ENCODE results near the gene HNRNPH1. TPM values are rescaled to one million over a fixed set of nuclear protein-coding genes. Genes with fewer than 3 reads are reported as not detected.
"Not testable (repeated sequence)": the region's sequence is repeated elsewhere in the genome, so short reads cannot be mapped to it uniquely, and the experiment has no call there.

HNRNPH1 gene
- total RNA-seq, 2 experiments from 2014 or later: 634 to 659 TPM

DNA sequence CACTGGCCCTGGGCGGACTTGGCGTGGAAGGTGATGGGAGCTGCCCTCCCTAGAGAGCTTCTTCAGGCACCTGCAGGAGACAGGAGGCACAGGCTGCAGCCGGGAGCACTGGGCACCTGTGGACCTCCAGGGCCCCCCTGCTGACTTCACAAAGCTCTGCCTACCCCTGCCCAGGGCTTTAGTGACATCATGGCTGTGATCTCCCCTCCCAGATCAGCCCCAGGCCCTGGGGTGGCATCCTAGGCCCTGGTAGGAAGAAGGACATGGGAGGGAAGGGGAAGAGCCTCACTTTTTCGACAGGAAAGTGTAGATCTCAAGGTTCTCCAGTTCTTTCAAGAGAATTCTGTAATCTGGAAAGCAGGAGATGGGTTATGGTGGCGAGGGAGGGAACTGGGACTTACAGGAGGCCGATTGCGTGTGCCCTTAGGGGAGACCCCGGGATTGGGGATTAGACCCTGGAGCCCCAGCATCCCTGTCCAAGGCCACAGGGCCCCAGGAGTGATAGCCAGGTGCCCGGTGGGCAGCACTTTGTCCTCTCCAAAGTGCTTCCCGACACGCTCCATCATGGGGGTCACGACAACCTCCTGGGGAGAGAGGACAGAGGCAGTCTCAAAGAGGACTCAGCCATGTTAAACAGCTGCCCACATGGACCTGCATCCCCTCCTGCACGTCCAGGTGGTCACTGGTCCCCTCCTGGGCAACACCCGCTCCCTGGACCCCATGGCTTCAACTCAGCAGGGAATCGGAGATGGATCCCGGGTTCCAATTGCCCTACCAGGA lies 19.9 kb upstream of the HNRNPH1 start:
- H3K27me3 Mint-ChIP-seq; H3K27ac Mint-ChIP-seq; intact Hi-C loops (cut with DNase I, micrococcal nuclease); POLR2A ChIA-PET; DNase-seq; H3K9me3 Mint-ChIP-seq (ENCODE audit: low read depth); H3K36me3 Mint-ChIP-seq (ENCODE audit: low read depth); H3K4me1 Mint-ChIP-seq; ATAC-seq; H3K4me3 Mint-ChIP-seq: not testable (repeated sequence)
- CTCF ChIA-PET: interaction anchor here (0.6 kb wide), 1 partner anchor 38 kb away, joined by 3 read pairs; no protein-coding TSS in a partner anchor

DNA sequence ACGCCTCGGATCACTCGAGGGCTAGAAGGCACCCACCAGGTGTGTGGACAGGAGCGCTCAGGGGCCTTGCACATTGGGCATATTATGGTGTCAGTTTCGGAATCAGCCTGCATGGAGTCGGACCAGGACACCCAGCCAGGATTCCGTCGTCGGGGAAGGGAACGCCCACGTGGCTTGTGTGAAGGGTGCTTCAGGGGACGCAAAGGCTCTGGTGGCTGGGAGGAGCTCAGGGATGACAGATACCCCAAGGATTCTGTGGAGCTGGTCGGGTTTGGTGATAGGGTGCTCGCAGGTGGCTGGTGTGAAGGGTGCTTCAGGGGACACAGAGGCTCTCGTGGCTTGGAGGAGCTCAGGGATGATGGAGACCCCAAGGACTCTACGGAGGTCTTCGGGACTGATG lies 19.2 kb upstream of the HNRNPH1 start:
- DNase-seq; H3K27me3 Mint-ChIP-seq; POLR2A ChIA-PET; H3K36me3 Mint-ChIP-seq (ENCODE audit: low read depth); H3K9me3 Mint-ChIP-seq (ENCODE audit: low read depth); H3K4me1 Mint-ChIP-seq; H3K4me3 Mint-ChIP-seq; H3K27ac Mint-ChIP-seq; ATAC-seq; CTCF ChIA-PET; intact Hi-C loops (cut with DNase I, micrococcal nuclease): not testable (repeated sequence)

DNA sequence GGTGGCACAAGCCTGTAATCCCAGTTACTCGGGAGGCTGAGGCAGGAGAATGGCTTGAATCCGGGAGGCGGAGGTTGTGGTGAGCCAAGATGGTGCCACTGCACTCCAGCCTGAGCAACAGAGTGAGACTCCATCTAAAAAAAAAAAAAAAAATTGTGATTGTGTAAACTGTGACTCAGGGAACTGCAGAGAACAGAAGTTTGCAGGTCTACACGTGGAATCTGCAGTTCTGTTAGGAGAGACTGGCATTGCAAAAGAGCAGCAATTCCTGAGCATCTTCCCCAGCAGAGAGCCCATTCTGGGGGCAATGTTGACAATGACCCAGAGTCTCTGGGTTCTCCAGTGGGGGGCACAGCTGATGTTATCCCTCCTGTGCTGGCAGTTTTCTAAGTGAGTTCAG lies 18.3 kb upstream of the HNRNPH1 start:
- CTCF ChIA-PET; intact Hi-C loops (cut with DNase I, micrococcal nuclease); H3K4me3 Mint-ChIP-seq: not testable (repeated sequence)

GRCh38 chr5:179639296-179639695 lies 15.8 kb upstream of the HNRNPH1 start:
- CTCF ChIA-PET; H3K9me3 Mint-ChIP-seq (ENCODE audit: low read depth): not testable (repeated sequence)

More for the DNA sequence above, 18.3 kb upstream of the HNRNPH1 start:
- H3K27ac Mint-ChIP-seq; ATAC-seq; DNase-seq; H3K36me3 Mint-ChIP-seq (ENCODE audit: low read depth); POLR2A ChIA-PET; H3K4me1 Mint-ChIP-seq; H3K27me3 Mint-ChIP-seq; H3K9me3 Mint-ChIP-seq (ENCODE audit: low read depth): not testable (repeated sequence)

DNA sequence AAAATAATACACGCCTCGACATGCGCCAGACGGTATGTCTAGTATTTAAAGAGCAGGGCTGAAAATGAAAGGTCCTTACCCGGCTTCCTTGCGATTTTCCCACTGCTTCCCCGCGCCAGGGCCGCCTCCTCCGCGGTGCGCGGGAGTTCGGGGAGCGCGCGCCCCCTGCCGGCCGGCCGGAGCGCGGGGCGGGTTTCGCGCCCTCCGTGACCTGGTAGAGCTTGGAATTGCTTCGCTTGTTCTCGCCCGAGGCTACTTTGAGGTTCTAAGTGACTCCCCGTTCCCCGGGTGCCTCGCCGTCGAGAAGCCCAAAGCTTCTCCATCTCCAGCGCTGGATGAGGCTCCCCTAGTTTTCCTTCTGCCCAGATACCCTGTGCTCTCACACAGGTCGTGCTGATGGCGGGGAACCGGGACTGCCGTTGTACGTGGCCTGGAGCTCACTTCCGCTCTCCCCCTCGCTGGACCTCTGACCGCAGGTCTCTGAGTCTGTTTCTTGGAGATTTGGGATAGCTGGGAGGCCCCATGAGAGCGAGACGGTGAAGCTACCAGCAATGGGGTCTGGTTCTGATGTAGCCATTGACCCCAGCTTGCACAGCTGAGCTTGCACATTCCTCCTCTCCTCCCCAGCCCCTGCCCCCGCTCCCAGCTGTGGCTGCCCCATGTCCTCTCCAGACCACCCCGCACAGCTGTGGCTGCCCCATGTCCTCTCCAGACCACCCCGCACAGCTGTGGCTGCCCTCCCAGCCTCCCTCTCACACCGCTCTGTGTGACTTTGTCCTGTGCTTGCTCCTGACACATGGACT lies 11.1 kb upstream of the HNRNPH1 start:
- DNase-seq: peak; percentile 41
- H3K27me3 Mint-ChIP-seq; H3K27ac Mint-ChIP-seq; POLR2A ChIA-PET; intact Hi-C loops (cut with DNase I, micrococcal nuclease); H3K36me3 Mint-ChIP-seq (ENCODE audit: low read depth); H3K9me3 Mint-ChIP-seq (ENCODE audit: low read depth); H3K4me3 Mint-ChIP-seq; H3K4me1 Mint-ChIP-seq; CTCF ChIA-PET: not testable (repeated sequence)
- ATAC-seq: peak; percentile 94

More at GRCh38 chr5:179639296-179639695, 15.8 kb upstream of the HNRNPH1 start:
- H3K36me3 Mint-ChIP-seq (ENCODE audit: low read depth); ATAC-seq; H3K4me3 Mint-ChIP-seq; H3K4me1 Mint-ChIP-seq; H3K27me3 Mint-ChIP-seq; H3K27ac Mint-ChIP-seq; DNase-seq: not testable (repeated sequence)
- POLR2A ChIA-PET: interaction anchor here (1.3 kb wide), 1 partner anchor 16 kb away, joined by 4 read pairs; the partner anchor contains the start of gene HNRNPH1
- intact Hi-C loops (cut with DNase I, micrococcal nuclease): loop anchor here in 1 of 2 experiments (2.0 kb wide), 1 partner anchor 20 kb away; no protein-coding TSS in a partner anchor

- H3K36me3 Mint-ChIP-seq (ENCODE audit: low read depth); intact Hi-C loops (cut with DNase I, micrococcal nuclease); H3K27ac Mint-ChIP-seq; H3K9me3 Mint-ChIP-seq (ENCODE audit: low read depth); DNase-seq; H3K4me1 Mint-ChIP-seq; H3K27me3 Mint-ChIP-seq; ATAC-seq: not testable (repeated sequence)
- CTCF ChIA-PET: interaction anchor here (0.6 kb wide), 2 partner anchors 11 to 84 kb away, joined by 3 read pairs; no protein-coding TSS in a partner anchor
- peak overlapping the region; percentile 53 for H3K4me3 Mint-ChIP-seq
- POLR2A ChIA-PET: interaction anchor here (0.6 to 1.3 kb wide), 2 partner anchors 10 to 25 kb away, joined by 3 to 5 read pairs; partner anchors contain the start of gene HNRNPH1
These were observed 10.3 kb upstream of the HNRNPH1 start for GRCh38 chr5:179633501-179634369.

DNA sequence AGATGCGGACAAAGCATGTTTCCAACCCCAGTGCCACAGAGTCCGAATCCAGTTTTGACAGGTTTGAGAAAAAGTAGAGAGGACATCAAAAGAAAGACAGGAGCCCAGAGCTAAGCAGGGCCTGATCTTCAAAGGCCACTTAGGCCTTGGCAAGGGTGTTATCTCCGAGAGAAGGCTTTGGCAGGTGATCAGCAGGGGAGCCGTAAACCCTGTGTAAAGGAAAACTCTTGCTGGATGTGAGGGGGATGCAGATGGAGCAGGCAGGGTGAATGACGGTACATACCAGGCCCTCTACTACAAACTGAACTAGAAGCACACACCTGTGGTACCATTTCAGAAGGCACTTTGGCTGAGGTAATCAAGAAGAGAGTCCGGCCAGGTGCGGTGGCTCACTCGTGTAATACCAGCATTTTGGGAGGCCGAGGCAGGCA lies 1.4 kb upstream of the HNRNPH1 start:
- ChIA-PET CTCF (interaction anchor here (0.6 to 1.2 kb wide), 2 partner anchors 44 to 66 kb away, joined by 3 read pairs; no protein-coding TSS in a partner anchor), POLR2A (interaction anchor here (1.4 to 4.5 kb wide), 3 partner anchors 12 to 74 kb away, joined by 6 to 59 read pairs (median 7); partner anchors contain the start of gene RUFY1)
- ATAC-seq (no peak), DNase-seq (no peak)
- Mint-ChIP-seq H3K36me3 (ENCODE audit: low read depth) (peaks cover 37% of the 10 kb centered on the region), H3K27ac (peak overlapping the region; percentile 100), H3K27me3 (no peaks in the 10 kb centered on the region), H3K4me3 (peak overlapping the region; percentile 94), H3K4me1 (peaks cover 27% of the 10 kb centered on the region), H3K9me3 (ENCODE audit: low read depth) (no peaks in the 10 kb centered on the region)
- intact Hi-C loops (cut with DNase I, micrococcal nuclease): loop anchor here (2.0 to 10.0 kb wide), 8 partner anchors 14 to 1620 kb away; partner anchors contain the start of genes MGAT4B (in 1 of the 2), RACK1 (in 1 of the 2), RNF130 (in 1 of the 2) and SQSTM1 (in 1 of the 2)

DNA sequence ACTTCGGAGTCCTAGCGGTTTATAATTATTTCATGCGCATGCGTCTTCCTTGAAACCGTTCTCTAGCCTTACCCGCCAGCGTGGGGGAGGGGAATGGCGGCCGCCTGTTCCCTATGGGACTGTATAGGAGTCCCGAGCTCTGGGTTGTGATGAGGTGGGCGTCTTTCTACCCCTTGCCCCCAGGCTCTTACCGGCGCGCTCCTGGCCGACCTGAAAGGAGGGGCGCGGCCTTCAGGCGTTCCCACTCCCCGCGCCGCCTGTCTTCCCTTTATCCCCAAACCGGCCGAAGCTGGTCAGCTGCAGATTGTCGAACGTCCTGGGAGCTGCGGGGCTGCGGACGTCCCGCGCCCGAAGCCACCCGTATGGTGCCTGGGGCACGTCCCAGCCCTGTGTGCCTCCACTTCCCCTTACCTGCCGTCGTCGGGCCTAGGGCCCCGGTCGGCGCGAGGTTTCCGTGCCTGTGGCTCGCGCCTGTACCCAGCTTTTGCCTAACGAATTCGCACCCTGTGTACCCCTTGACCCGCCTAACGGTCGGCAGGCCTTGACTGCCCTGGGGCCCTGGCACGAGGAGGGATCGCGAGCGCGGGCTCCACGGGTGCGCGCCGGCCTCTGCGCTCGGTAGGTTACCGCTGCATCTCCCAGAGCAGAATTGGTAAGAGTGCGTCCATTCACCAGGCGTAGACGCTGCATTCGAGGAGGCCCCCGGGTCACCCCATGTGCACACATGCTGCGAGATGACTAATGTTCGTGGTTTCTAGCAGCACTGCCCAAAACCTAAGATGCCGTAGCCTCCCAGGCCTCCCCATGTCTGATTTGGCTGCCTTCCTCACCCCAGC lies 653 bp upstream of the HNRNPH1 start:
- DNase-seq (peak; percentile 79), ATAC-seq (peak; percentile 45)
- CTCF ChIA-PET: interaction anchor here (0.6 to 1.5 kb wide), 12 partner anchors 8 to 999 kb away, joined by 3 to 5 read pairs (median 3); no protein-coding TSS in a partner anchor
- H3K27ac Mint-ChIP-seq: peak overlapping the region; percentile 100
- POLR2A ChIA-PET: interaction anchor here (0.6 to 4.5 kb wide), 25 partner anchors 9 to 1471 kb away, joined by 3 to 59 read pairs (median 4); partner anchors contain the start of genes CANX, NHP2 and RUFY1
- H3K4me3 Mint-ChIP-seq: peak overlapping the region; percentile 94
- H3K36me3 Mint-ChIP-seq (ENCODE audit: low read depth): peaks cover 42% of the 10 kb centered on the region
- peaks cover 31% of the 10 kb centered on the region for H3K4me1 Mint-ChIP-seq
- no peaks in the 10 kb centered on the region for H3K9me3 Mint-ChIP-seq (ENCODE audit: low read depth)
- H3K27me3 Mint-ChIP-seq: no peaks in the 10 kb centered on the region
- intact Hi-C loops (cut with DNase I, micrococcal nuclease): loop anchor here (1.0 to 10.0 kb wide), 19 partner anchors 13 to 1621 kb away; partner anchors contain the start of genes CANX (in 2 of the 2), MAML1 (in 2 of the 2), CLK4 (in 1 of the 2) and MAPK9 (in 1 of the 2)

DNA sequence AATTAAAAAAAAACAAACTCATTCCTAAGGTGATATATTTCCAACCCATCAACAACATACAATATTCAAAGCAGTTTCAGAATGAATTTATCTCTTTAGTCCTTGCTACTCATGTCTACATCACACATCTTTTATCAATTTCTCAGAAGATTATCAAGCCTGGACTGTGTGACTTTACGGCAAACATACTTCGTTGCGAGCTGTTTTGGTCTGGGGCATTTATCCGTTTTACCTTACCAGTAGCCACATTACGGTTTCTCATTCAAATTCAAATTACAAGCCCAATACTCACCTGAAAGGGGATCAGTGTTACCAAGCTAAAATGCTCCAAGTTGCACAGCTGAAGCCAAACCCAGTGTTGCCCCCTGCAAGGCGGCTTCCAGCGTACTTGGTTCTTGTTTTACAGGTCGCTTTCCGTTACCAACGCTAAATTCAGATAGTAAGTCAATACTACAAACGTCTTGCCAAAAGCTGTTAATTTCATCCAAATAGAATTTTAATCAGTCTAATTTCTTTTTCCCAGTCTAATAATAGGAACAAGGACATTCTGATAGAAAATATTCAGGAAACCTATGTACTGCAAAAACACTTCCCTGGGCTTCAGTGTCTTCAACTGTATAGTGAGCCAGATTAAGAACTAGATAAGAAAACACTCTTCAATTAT lies 1.8 kb downstream of the HNRNPH1 start:
- POLR2A ChIA-PET: interaction anchor here (0.6 to 4.5 kb wide), 3 partner anchors 9 to 80 kb away, joined by 3 to 59 read pairs (median 3); no protein-coding TSS in a partner anchor
- peak overlapping the region; percentile 84 for H3K27ac Mint-ChIP-seq
- intact Hi-C loops (cut with DNase I, micrococcal nuclease): loop anchor here (1.0 to 10.0 kb wide), 10 partner anchors 57 to 1623 kb away; partner anchors contain the start of genes CLK4 (in 1 of the 2), MAPK9 (in 1 of the 2), MGAT4B (in 1 of the 2) and RACK1 (in 1 of the 2)

More for the DNA sequence above, 1.8 kb downstream of the HNRNPH1 start:
- Mint-ChIP-seq H3K36me3 (ENCODE audit: low read depth) (peaks cover 65% of the 10 kb centered on the region), H3K4me3 (peak overlapping the region; percentile 94), H3K4me1 (peaks cover 52% of the 10 kb centered on the region), H3K9me3 (ENCODE audit: low read depth) (no peaks in the 10 kb centered on the region), H3K27me3 (no peaks in the 10 kb centered on the region)
- ATAC-seq (no peak), DNase-seq (no peak)
- CTCF ChIA-PET: interaction anchor here (0.6 to 1.9 kb wide), 4 partner anchors 10 to 479 kb away, joined by 3 to 7 read pairs (median 3); no protein-coding TSS in a partner anchor
